GM12878 (cell line): ENCODE measurements around the gene EFCAB9.

ENCODE experiments used
- ASH2L ChIP-seq: fragments of 300-600, 200-600 bp; sonication (generic); IDR thresholded peaks from 2 replicates; pipeline ENCODE4 v1.6.1; 2017; ENCODE audit warnings: low read depth, mild to moderate bottlenecking, borderline replicate concordance
- CBFB ChIP-seq: IDR thresholded peaks from 2 replicates; pipeline ENCODE4 v1.6.1; 2016; ENCODE audit warnings: antibody characterized with exemption, low read depth
- CHD4 ChIP-seq: fragments of 200-600 bp; sonication (generic); IDR thresholded peaks from 2 replicates; pipeline ENCODE4 v1.6.1; 2016; ENCODE audit warnings: mild to moderate bottlenecking
- EGR1 ChIP-seq, 2 experiments: IDR thresholded peaks; 1 replicate in 1 of 2; 2 replicates in 1 of 2; pipeline ENCODE4 v1.6.1; 2011 to 2012; ENCODE audit warnings: low read depth in 2 of 2, low read length in 2 of 2, borderline replicate concordance in 1 of 2, mild to moderate bottlenecking in 1 of 2, moderate library complexity in 1 of 2
- ESRRA ChIP-seq: IDR thresholded peaks from 2 replicates; pipeline ENCODE4 v1.6.1; 2012; ENCODE audit warnings: mild to moderate bottlenecking, low read length, improper control_type of control experiment
- MAX ChIP-seq: IDR thresholded peaks from 2 replicates; pipeline ENCODE4 v1.6.1; 2012; ENCODE audit warnings: low read depth, low read length, improper control_type of control experiment
- POLR2A ChIP-seq: IDR thresholded peaks from 2 replicates; pipeline ENCODE4 v1.6.1; 2011; ENCODE audit warnings: low read depth, mild to moderate bottlenecking, low read length
- POLR2AphosphoS5 ChIP-seq: IDR thresholded peaks from 2 replicates; pipeline ENCODE4 v1.6.1; 2011; ENCODE audit warnings: mild to moderate bottlenecking, low read length, inconsistent platforms
- SIN3A ChIP-seq: IDR thresholded peaks from 2 replicates; pipeline ENCODE4 v1.6.1; 2012; ENCODE audit warnings: low read depth, low read length, improper control_type of control experiment
- SPI1 ChIP-seq: IDR thresholded peaks from 2 replicates; pipeline ENCODE4 v1.6.1; 2011; ENCODE audit warnings: low read depth, mild to moderate bottlenecking, low read length, moderate library complexity, borderline replicate concordance; ENCODE audit not compliant: insufficient read depth
- TCF7 ChIP-seq: IDR thresholded peaks from 2 replicates; pipeline ENCODE4 v1.6.1; 2014; ENCODE audit warnings: antibody characterized with exemption, borderline replicate concordance
- YY1 ChIP-seq: IDR thresholded peaks from 2 replicates; pipeline ENCODE4 v1.6.1; 2011; ENCODE audit warnings: low read depth, mild to moderate bottlenecking, low read length
- TF ChIP-seq, protein P1 (sequence below), 3 experiments: IDR thresholded peaks in 2 of 3; conservative IDR thresholded peaks in 1 of 3; 2 replicates each; pipeline ENCODE4 v1.5.1; 2011; ENCODE audit warnings: low read depth in 3 of 3, low read length in 3 of 3, mild to moderate bottlenecking in 3 of 3, control low read depth in 2 of 3, moderate library complexity in 2 of 3, inconsistent platforms in 1 of 3, mixed read lengths in 1 of 3; ENCODE audit not compliant: control insufficient read depth in 2 of 3, insufficient read depth in 1 of 3; ENCODE audit errors: extremely low read depth in 1 of 3

- no peak for TF ChIP-seq YY1
- TF ChIP-seq, protein P1, sequence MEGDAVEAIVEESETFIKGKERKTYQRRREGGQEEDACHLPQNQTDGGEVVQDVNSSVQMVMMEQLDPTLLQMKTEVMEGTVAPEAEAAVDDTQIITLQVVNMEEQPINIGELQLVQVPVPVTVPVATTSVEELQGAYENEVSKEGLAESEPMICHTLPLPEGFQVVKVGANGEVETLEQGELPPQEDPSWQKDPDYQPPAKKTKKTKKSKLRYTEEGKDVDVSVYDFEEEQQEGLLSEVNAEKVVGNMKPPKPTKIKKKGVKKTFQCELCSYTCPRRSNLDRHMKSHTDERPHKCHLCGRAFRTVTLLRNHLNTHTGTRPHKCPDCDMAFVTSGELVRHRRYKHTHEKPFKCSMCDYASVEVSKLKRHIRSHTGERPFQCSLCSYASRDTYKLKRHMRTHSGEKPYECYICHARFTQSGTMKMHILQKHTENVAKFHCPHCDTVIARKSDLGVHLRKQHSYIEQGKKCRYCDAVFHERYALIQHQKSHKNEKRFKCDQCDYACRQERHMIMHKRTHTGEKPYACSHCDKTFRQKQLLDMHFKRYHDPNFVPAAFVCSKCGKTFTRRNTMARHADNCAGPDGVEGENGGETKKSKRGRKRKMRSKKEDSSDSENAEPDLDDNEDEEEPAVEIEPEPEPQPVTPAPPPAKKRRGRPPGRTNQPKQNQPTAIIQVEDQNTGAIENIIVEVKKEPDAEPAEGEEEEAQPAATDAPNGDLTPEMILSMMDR (IDR thresholded peaks at IDR 0.05 in 2 of 3, conservative IDR thresholded peaks at IDR 0.05 in 1 of 3; ENCODE audit: control insufficient read depth in 2 of 3, extremely low read depth in 1 of 3, insufficient read depth in 1 of 3, low read depth in 3 of 3, low read length in 3 of 3) = no peak
- TF ChIP-seq SIN3A = no peak
- no peak for TF ChIP-seq TCF7
- no peak for TF ChIP-seq SPI1
- no peak for TF ChIP-seq EGR1 (IDR thresholded peaks at IDR 0.05; ENCODE audit: borderline replicate concordance in 1 of 2, low read depth in 2 of 2, low read length in 2 of 2)
- TF ChIP-seq POLR2A = no peak
- TF ChIP-seq CBFB = no peak
- TF ChIP-seq ASH2L = no peak
- TF ChIP-seq MAX = no peak
- TF ChIP-seq ESRRA = no peak
- TF ChIP-seq POLR2AphosphoS5 = no peak
- TF ChIP-seq CHD4 = no peak
These were observed 42.1 kb downstream of the EFCAB9 start for GRCh38 chr5:172235827-172236736.
